GM18861 (cell line): ENCODE data around the gene DNAAF8.

Experiments
- ATAC-seq: cut with Tn5 transposase; IDR thresholded peaks from one replicate; pipeline ENCODE4 v1.9.1; 2021; ENCODE audit not compliant: unreplicated experiment

Gene DNAAF8

DNA sequence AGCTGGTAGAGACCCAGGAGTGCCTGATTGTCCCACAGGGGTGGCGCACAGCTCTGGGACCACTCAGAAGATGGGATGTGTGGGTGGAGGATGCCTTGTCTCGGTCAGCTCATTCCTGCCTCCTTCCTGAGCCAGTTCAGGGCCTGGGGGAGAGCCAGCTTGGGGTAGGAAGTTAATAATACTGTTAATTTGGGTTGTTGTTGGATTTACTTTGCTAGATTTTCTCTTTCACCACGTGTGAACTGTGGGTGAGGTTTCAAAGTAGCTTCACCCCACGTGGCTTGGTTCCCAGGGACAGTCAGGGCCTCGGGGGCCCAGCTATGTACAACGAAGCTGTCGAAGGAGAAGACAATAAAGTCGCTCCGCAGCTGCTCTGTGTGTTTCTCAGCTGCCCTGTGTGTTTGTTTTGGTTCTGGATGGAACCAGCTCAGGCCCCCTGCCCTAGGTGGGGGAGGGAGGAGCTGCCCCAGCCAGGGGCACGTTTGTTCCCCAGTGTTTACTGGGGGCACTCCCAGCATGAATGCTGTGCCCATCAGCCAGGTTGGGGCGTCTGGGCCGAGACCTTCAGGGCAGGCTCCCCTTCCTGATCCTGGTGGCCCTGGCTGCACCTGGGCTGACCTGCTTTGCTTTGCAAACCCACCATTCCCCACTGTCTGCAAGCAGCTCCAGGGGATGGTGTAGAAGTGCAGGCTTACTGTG, 38.7 kb upstream of the DNAAF8 start:
- no peak for ATAC-seq

DNA sequence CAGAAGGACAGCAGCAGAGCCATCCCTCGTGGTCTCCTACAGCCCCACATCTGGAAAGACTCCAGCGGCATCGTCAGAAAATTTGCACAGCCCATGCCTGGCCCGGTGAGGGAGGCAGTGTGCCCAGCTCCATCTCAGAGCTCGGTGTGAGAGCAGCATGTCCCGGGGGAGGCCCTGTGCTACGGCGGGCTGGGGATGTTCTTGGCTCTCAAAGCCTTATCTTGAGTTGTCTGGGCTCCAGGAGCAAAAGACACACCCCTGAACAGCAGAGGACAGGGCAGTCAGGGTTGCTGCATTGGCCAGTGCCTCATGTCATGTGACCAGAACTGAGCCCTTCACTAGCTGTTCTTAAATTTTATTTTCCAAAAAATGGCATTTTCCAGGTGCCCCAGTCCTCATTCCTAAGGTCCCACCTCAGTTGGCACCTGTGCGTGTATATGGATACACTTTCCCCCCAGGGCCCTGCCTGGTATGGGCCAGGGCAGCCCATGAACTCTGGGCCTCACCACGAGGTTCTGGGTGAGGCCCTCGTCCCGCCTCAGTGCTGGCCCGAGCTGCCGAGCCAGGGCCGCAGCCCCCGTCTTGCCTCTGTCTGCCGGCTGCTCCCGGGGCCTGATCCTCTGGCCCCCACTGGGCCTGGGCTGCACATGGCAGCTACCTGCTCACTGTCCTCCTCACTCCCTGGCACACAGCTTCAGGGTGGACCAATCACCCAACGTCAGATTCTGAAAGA, 38.0 kb upstream of the DNAAF8 start:
- ATAC-seq, result no peak

DNA sequence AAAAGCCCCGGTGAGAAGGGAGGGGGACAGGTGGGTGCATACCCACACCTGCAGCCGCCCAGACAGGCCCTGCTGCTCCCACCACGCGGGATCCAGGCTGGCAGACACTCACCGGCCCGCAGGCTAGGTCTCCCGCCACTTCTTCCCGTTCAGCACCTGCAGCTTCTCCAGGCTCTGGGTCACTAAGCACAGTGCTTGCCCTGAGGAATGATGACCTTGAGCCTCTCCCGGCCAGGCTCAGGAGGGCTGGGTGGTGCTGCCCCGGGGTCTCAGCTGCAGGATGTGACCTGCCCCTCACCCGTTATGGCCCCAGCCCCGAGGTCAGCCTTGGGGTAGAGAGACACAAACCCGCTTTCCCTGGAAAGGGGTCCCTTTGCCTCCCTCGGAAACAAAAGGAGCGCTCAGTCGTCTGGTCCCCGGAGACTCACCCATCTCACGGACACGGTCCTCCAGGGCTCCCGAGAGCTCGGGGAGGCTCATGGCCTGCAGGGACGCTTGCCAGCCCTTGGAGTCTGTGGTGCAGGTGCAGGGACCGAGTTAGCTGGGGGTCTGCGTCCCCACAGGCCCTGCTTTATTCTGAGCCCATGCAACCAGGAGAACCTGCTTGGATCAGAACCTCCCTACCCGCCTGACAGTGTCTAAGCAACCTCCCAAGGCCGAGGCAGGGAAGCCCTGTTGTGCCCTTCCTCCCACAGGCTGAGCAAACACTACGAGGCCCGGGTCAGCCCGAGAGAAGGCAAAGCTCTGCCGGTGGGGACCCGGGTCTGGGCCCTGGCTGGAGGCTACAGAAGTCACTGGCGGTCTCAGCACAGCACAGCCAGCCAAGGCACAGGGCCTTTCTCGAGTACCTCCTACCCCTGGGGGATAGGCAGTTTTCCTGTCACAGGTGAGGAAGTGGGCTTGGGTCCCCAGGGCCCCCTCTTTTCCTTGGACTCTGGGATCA, 37.2 kb upstream of the DNAAF8 start:
- no peak for ATAC-seq

DNA sequence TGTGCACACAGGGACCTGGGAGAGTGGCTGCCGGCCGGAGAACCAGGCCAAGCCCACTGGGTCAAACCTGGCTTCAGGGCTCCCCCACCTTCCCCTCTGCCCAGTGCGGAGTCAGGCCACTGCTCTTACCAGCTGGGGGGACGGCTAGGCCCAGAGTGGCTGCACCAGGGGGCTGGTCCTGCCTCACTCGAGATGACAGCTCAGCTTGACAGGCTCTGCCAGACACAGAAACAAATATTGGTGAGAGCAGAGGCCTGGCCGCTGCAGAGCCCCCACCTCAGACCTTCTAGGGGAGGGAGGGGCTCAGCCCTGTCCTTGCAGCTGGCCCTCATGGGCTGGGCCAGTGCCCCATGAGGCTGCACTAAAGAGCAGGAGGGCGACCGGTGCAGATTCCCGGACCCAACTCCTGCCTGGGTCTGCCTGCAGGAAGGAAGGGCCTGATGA, 36.5 kb upstream of the DNAAF8 start:
- ATAC-seq, result no peak

DNA sequence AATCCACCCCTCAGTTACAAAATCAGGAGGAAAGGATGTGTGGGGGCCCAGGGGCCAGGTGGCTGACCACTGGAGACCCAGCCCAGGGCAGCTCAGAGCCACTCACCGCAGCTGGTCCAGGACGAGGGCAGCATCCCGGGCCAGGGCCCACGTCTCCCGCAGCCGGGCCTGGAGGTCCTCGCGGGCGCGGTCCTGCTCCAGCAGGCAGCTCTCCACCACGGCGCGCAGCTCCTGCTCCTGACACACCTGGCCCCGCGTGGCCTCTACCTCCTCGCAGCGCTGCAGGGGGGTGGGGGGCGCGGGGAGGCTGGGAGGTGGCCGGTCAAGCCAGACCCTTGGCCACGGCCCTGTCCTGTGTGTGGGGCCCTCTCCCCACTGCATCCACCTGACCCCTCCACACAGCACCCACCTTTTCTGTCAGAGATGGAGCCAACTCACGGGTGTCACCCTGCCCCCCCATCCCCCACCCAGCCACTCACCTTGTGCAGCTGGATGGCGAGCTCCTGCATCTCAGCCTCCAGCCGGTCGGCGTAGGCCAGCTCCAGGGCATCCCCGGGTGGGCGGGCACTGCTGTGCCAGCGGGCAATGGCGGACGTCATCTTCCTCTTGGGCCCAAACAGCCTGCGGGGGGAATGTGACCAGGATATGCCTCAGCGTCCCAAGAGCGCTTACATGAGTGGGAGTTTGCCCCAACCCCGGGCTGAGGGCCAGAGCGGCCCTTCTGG, 35.9 kb upstream of the DNAAF8 start:
- ATAC-seq, result no peak

DNA sequence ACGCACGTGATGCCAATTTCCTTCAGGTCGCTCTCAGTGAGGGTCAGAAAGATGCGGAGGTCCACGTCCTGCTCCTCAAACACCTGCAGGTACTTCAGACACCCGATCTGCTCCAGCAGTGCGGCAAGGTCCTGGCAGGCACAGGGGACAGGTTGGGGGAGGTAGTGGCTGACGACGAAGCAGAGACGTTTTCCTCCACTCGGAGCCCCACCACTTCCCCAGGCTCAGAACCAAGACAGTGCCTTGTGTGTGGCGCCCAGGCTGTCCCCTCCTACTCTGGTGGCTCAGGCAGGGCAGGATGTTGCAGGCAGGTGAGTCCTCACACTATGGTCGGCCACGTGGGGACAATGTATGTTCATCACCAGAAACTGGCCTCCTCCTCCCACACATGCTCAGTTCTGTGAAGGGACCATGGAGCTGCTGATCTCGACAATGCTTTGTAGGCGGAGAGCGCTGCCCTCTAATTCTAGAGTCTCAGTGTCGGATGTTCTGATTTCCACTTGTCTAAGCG, 35.2 kb upstream of the DNAAF8 start:
- no peak for ATAC-seq

DNA sequence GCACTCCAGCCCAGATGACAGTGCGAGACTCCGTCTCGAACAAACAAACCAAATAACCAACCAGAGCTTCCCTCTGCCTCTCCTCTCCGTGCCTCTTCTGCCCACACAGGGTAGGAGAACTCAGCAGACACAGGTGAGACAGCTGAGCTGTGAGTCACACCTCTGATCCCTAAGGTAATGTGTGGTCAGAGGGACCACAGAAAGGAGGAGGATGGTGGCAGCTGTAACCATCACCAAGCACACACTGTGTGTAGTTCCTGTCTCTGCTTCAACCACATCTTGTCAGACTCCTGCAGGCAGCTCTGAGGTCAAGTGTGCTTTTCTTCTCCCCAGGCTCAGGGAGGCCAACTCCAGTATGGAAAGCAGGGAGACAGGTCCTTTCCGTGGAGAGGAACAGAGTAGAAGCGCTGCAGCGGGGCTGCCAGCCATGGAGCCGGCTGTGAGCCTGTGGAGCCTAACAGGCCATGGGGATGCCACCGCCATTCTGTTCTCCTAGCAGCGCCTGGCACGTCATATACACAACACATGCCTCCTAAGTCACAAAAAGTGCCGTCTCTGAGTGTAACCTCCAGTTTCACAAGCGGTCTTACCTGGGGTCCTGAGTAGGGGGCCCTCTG, 33.8 kb upstream of the DNAAF8 start:
- no peak for ATAC-seq

DNA sequence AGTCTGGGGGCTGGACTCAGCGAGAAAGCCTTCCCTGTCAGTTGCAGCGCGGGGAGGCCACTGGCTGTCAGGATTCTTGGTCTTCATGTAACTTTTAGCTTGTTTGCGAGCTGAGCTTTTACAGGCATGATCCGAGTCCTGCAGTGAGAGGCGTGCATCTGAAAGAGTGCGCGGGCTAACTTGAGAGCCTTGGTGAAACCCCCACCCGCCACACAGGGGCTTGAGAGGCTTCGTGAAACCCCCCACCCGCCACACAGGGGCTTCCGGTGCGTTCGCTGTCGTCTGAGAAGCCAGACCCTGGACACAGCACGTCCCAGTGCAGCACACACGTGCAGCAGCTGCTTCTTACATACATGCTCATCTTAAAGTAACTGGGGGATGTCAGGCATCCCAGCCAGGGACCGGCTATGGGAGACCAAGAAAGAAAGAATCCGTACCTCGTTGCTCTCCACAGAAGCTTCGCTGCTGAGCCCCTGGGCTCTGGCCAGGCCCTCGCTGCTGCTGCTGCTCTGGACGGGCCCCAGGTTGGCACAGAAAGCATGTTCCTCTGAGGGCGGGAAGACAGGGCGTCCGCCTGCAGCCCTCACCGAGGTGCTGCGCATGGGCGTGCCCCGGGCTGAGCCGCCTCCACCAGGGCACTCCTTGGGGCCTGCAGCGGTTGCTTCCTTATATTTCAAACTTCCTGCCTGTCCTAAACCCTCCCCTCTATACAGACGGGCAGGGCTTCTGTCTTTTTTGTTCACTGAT, 33.2 kb upstream of the DNAAF8 start:
- no peak for ATAC-seq

DNA sequence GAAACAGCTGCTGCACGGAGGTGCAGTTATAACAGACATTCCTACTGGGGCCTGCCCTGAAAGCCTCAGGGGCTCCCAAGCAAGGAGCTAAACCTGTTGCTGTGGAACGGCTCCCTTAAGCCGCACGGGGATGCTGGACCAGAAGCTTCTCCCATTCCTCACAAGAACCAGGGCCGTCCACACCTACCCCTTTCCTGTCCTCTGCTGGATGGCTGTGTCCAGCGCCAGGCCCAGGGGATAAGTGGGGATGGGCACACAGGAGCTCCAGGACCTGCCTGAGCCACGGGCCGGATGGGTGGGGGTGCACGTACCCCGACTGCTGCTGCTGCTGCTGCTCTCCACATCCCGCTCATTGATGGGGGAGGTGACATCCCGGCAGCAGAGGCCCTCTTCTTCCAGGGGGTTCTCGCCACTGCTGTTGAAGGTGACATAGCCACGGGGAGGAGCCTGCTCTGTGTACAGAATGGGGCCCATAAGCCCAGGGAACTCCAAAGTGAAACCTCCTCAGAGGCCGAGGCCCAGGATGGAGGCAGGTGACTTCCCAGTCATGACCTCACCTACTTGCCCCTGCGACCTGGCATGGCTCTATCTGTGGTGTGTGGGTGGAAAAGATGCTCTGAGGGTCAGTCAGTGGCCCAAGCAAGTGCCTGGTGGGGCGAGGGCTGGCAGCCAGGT, 32.4 kb upstream of the DNAAF8 start:
- no peak for ATAC-seq

DNA sequence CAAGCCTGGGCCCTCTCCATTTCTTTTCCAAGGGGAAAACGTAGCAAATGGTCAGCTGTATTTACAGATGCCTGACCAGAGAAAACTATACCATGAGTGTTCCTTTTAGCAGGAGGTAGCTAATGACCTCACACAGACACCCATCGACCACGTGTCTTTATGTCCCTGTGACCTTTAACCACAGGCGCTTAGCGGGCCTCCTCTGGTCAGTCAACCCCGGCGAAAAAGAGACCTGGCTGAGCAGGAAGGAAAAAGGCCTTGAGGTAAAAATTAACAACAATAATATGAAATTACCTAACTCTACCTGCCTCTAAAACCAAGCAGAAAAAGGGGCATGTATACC, 31.9 kb upstream of the DNAAF8 start:
- no peak for ATAC-seq

DNA sequence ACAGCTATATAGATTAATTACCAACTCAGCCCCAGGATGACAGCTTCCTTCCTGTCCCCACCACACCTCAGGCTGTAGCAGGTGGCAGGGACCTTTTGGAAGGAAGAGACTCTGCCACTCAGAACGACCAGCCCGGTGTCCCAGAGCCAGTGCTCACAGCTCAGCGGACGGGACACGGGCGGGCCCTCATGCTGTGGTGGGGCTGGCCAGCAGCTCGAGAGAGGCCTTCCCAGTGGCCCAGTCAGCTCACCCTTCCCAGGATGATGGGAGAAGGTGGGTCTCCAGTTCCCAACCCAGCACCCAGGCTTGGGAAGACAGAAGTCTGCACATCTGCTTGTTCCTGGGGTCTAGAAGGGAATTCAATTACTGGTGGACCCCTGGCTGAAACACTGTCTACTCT, 30.4 kb upstream of the DNAAF8 start:
- ATAC-seq, result no peak

DNA sequence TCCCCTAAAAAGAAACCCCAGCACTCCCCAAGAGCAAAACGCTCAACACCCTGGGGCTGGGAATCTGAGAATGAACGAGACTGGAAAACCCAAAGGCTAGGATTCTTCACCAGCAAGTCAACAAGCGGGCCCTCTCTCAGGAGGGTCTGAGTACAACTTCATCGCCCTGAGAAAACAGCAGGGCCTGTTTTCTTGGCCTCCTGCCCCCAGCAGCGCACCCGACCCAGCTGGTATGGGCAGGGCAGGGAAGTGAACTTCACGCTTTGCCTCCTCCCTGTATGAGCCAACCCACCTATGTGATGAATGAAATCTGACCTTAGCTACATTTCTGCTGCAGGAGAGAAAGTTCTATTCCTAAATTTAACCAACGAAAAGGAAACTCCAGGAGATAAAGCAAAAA, 29.8 kb upstream of the DNAAF8 start:
- no peak for ATAC-seq

DNA sequence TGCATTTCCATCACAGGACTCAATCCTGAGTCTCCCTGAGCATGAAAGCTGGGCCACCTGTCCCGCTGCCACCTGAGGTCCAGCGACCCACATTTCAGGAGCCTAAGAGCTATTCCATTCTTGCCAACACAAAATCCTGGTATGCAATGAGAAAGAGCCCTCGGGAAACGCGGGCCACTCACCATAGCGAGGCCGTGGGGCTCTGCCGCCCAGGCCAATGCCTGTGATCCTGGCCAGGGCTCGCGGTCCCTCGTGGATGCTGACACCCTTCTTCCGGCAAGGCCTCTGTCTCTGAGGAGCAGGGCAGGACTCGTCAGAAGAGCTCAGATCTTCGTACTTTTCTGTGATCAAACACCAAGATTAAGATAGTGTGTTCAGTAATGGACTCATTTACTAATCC, 29.4 kb upstream of the DNAAF8 start:
- no peak for ATAC-seq

DNA sequence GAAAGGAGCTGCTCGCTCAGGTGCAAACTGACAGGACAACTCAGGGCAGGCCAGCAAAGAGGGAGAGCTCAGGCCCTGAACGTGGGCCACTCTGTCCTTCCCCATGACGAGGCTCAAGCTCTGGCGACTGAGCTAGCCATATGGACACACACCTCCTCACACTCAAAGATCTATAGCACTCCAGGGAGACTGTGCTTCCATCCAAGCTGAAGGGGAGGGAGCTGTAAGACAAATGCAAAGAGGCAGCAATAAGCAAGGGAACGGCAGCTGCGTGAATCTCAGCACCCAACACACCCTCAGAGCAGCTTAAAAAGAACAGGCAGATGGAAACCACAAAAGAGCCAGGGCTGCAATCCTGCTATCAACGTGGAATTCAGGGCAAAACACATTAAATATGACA, 27.5 kb upstream of the DNAAF8 start:
- ATAC-seq, result no peak

DNA sequence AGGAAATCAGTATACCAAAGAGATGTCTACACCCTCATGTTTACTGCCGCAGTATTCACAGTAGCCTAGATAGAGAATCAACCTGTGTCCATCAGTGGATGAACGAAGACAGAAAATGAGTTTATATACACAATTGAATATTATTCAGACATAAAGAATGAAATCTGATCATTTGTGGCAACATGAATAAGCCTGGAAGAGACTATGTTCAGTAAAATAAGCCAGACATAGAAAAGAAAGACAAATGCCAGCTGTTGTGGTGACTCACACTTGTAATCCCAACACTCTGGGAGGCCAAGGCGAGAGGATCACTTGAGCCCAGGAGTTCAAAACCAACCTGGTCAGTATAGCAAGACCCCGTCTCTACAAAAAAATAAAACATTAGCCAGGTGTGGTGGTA, 24.9 kb upstream of the DNAAF8 start:
- no peak for ATAC-seq

DNA sequence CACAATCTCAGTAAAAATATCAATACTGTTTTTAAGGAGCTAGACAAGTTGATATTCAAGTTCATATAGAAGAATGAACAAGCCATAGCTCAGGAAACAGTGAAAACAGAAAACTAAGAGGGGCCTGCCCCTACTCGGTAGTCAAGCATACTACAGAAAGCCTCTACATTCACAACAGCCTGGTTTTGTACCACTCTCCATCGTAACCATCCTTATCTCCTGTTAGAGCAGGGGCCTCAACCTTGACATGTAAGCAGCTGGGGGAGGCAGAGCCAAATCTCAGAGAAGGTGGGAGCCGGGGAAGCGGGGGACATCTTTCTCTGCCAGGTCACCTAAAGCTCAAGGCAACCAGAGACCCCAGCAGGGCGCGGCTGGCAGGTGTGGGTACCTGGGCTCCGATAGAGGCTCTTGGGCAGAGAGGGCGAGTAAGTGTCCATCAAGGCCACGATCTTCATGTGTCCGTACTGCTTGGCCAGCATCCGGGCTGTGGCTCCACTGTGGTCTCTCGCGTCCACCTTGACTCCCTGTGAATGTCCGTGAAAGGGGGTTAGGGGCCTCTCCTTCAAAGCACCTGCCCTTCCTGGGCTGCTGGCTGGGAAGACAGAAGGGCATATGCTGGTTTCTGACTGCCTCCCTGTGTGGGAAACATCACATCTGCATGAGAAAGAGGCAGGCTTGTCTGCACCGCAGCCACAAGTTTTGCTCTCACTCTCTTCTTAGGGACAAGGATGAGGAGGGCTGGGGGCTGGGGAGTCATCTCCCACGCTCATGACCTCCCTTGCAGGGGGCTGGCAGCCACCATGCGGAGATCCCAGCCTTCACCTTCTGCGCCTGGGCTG, 20.5 kb upstream of the DNAAF8 start:
- ATAC-seq, result no peak

DNA sequence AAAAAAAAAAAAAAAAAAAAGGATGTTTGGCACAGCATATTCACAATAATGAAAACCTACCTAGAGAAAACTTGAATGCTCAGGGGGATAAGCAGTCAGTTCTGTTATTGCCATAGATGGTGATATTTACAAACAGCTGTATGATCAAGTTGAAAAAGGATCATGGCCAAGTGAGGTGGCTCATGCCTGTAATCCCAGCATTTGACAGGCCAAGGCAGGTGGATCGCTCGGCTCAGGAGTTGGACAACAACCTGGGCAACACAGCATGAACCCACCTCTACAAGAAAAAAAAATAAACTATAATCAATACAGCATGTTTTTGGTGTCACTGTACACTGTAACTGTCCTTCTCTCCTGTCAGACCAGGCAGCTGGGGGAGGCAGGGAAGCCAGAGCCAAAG, 19.3 kb upstream of the DNAAF8 start:
- no peak for ATAC-seq

DNA sequence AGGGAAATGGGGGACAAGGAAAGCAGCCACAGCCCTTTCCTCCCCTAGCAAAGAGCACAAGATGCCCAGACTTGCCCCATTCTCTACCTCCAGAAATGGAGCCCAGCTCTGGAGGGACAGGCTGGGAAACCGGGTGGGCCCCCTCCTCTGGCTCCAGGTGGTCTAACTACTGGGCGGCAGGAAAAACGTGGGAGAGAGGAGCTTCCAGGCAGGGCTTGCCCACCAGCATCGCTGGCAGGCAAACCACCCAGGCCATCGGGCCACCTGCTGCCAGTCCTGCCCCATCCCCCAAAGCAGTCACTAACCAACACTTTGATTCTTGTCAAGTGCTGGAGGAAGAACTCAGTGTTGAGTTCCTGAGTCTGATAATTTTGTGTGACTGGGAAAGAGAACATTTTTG, 15.9 kb upstream of the DNAAF8 start:
- no peak for ATAC-seq
